Measurements from ENCODE around the gene OSBPL2. TPM values are rescaled to one million over a fixed set of nuclear protein-coding genes. Genes with fewer than 3 reads are reported as not detected.

Gene OSBPL2
- total RNA-seq, 2 experiments from 2014 or later, result 30.2 to 30.9 TPM

DNA sequence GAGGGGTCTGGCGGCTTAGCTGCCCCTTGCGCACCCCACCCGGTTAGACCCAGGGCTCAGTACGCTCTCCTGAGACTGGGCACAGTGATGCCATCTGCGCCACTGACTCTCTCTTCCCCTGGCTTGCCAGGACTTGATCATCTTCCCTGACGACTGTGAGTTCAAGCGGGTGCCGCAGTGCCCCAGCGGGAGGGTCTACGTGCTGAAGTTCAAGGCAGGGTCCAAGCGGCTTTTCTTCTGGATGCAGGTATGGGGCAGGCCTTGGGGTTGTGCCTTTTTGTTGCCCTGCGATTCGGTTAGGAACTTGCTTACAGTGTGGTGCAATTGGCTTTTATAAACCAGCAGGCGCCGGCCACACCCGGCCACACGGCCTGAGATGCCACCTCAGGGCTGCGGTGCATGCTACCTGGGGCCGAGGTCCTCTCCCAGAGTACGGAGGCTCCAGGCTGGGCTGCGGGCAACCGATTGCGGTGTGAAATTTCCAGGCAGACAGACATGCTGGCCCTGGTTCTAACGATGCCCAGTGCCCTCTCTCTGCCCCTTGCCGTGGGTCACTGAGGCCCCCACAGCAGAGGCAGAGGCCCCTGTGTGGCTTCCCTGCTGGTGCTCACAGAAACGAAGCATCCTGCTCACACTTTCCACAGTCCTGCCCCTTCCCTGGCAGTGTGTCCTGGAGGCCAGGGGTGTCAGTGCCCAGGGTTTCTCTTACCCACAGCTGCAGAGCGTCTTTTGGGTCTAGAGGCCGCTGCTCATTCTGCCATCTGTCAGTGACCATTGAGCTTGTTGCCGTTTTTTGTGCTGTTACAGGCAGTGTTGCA, 66.2 kb downstream of the OSBPL2 start:
- ChIA-PET POLR2A (no interaction called here), CTCF (interaction anchor here (0.8 to 1.5 kb wide), 2 partner anchors 78 to 82 kb away, joined by 3 to 7 read pairs; partner anchors contain the start of gene RPS21)
- peaks cover 25% of the 10 kb centered on the region for H3K4me1 Mint-ChIP-seq
- DNase-seq, result no peak
- no peaks in the 10 kb centered on the region for H3K27me3 Mint-ChIP-seq
- H3K9me3 Mint-ChIP-seq, result no peaks in the 10 kb centered on the region
- peak overlapping the region; percentile 88 for H3K4me3 Mint-ChIP-seq
- peak overlapping the region; percentile 89 for H3K27ac Mint-ChIP-seq
- H3K36me3 Mint-ChIP-seq (ENCODE audit: low read depth), result peaks cover 26% of the 10 kb centered on the region

DNA sequence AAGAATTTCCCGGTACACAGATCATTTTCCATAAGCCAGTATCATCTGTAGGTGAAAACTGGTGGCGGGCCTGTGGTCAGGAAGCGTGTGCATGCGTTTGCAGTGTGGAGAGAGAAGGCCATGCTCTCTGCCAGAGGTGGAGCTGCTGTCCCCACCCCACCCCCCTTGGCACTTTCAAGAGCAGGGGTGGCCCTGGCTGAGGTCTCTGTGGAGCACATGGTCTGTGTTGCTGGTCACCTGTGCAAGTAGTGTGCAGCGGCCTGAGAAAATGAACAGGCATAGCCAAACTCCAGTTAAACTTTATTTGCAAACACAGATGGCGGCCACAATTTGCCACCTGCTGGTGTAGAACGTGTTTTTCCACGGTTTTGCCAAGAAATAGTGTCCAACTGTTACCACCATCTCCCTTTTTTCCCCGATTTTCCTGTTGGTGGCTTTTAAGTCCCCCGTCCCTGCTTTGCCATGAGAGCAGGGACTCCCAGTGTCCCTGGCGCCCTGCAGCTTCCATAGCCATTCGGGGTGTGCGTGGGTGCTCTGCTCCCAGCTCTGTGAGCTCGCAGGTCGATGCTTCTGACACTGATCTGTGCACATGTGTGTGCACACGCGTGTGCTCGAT, 66.9 kb downstream of the OSBPL2 start:
- H3K4me3 Mint-ChIP-seq, result peak overlapping the region; percentile 88
- DNase-seq, result no peak
- H3K27me3 Mint-ChIP-seq, result no peaks in the 10 kb centered on the region
- no peaks in the 10 kb centered on the region for H3K9me3 Mint-ChIP-seq
- ChIA-PET POLR2A (no interaction called here), CTCF (interaction anchor here (0.7 to 0.8 kb wide), 2 partner anchors 82 to 162 kb away, joined by 3 read pairs; partner anchors contain the start of genes PSMA7, RPS21 and SS18L1)
- peak overlapping the region; percentile 46 for H3K27ac Mint-ChIP-seq
- peaks cover 26% of the 10 kb centered on the region for H3K36me3 Mint-ChIP-seq (ENCODE audit: low read depth)
- peaks cover 25% of the 10 kb centered on the region for H3K4me1 Mint-ChIP-seq

DNA sequence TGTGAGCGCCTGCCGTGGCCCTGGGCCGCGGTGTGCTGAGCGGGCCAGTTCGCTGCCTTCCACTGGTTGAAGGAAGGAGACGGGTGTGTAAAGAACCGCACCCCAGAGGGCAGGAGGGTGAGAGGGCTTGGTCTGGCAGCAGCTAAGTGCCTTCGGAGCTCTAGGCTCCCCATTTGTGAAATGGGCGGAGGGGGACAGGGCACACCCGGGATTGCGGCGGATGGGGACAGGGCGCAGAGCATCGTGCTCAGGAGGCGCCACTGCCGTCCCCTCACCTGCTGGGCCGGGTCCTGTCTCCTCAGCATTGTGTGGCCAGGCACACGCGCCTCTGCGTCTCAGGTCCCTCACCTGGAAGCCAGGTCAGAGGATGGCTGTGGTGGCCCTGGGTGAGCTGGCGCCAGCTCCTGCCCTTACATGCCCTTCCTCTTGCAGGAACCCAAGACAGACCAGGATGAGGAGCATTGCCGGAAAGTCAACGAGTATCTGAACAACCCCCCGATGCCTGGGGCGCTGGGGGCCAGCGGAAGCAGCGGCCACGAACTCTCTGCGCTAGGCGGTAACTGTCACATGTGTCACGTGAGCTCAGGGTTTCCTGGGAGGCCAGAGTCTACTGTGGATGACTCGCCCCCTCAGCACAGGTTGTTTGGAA, 67.6 kb downstream of the OSBPL2 start:
- POLR2A ChIA-PET, result no interaction called here
- no peaks in the 10 kb centered on the region for H3K9me3 Mint-ChIP-seq
- no peak for DNase-seq
- H3K27ac Mint-ChIP-seq, result no peak overlapping the region
- H3K4me3 Mint-ChIP-seq, result peak overlapping the region; percentile 47
- no peaks in the 10 kb centered on the region for H3K27me3 Mint-ChIP-seq
- H3K36me3 Mint-ChIP-seq (ENCODE audit: low read depth), result peaks cover 26% of the 10 kb centered on the region
- CTCF ChIA-PET, result interaction anchor here (0.7 to 1.3 kb wide), 2 partner anchors 77 to 163 kb away, joined by 3 to 5 read pairs; partner anchors contain the start of genes PSMA7 and SS18L1
- H3K4me1 Mint-ChIP-seq, result peaks cover 25% of the 10 kb centered on the region

DNA sequence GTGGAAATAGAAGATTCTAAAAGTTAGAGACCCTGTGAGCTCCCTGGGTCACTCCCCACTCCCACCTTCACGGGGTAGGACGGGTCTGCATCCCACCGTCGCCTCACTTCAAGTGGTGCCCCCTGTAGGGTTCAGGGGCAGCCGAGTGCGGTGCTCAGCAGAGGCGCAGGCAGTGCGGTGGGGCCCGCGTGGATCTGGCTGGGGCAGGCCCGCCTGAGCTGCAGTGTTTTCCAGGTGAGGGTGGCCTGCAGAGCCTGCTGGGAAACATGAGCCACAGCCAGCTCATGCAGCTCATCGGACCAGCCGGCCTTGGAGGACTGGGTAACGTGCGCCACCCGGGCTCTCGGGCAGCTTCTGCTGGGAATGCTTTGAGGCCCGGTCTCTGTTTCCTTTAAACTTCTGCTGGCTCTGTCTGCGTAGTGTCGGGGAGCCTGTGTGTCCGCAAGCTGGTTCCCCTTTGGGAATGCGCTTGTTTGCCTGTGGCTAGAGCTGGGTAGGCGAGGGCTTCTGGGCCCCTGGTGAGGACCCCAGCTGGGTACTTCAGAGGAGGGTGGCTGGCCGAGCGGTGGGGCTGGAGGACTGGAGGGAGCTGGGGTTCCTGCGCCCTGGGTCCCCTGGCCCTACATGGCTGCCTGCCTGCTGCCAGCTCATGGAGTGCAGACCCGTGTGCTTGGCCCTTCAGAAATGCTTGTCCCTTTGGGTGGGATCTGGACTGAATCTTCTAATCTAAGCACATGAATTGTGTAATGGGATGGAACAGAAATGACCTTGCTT, 68.3 kb downstream of the OSBPL2 start:
- Mint-ChIP-seq H3K27ac (no peak overlapping the region), H3K4me3 (no peak overlapping the region), H3K36me3 (ENCODE audit: low read depth) (peaks cover 26% of the 10 kb centered on the region), H3K4me1 (peaks cover 21% of the 10 kb centered on the region), H3K9me3 (no peaks in the 10 kb centered on the region), H3K27me3 (no peaks in the 10 kb centered on the region)
- ChIA-PET CTCF (interaction anchor here (1.3 kb wide), 1 partner anchor 76 kb away, joined by 5 read pairs; no protein-coding TSS in a partner anchor), POLR2A (no interaction called here)
- no peak for DNase-seq

DNA sequence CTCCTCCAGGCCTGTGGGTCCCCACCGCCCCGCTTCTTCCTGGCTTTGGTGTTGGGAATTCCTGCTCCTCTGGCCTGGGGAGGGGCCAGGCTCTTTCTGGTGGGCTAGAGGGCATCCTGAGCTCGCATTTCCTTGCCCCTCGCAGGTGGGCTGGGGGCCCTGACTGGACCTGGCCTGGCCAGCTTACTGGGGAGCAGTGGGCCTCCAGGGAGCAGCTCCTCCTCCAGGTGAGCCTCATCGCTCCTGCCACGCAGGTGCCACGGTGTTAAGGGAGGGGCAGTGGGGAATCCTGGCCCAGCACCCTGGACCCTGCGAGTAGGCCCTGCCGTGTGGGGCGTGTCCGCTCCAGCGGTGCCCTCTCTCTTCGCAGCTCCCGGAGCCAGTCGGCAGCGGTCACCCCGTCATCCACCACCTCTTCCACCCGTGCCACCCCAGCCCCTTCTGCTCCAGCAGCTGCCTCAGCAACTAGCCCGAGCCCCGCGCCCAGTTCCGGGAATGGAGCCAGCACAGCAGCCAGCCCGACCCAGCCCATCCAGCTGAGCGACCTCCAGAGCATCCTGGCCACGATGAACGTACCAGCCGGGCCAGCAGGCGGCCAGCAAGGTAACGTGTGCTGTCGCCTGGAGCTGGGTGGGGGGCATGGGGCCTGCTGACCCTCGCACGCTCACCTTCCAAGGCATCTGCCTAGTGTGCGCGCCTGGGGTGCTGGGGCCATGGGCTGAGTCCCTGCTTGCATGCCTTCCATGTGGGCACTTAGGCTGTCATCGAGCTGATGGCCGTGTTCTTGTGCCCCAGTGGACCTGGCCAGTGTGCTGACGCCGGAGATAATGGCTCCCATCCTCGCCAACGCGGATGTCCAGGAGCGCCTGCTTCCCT, 69.1 kb downstream of the OSBPL2 start:
- ChIA-PET CTCF (no interaction called here), POLR2A (no interaction called here)
- H3K36me3 Mint-ChIP-seq (ENCODE audit: low read depth), result peaks cover 26% of the 10 kb centered on the region
- DNase-seq, result no peak
- H3K27me3 Mint-ChIP-seq, result no peaks in the 10 kb centered on the region
- peaks cover 17% of the 10 kb centered on the region for H3K4me1 Mint-ChIP-seq
- no peak overlapping the region for H3K27ac Mint-ChIP-seq
- H3K4me3 Mint-ChIP-seq, result no peak overlapping the region
- no peaks in the 10 kb centered on the region for H3K9me3 Mint-ChIP-seq

DNA sequence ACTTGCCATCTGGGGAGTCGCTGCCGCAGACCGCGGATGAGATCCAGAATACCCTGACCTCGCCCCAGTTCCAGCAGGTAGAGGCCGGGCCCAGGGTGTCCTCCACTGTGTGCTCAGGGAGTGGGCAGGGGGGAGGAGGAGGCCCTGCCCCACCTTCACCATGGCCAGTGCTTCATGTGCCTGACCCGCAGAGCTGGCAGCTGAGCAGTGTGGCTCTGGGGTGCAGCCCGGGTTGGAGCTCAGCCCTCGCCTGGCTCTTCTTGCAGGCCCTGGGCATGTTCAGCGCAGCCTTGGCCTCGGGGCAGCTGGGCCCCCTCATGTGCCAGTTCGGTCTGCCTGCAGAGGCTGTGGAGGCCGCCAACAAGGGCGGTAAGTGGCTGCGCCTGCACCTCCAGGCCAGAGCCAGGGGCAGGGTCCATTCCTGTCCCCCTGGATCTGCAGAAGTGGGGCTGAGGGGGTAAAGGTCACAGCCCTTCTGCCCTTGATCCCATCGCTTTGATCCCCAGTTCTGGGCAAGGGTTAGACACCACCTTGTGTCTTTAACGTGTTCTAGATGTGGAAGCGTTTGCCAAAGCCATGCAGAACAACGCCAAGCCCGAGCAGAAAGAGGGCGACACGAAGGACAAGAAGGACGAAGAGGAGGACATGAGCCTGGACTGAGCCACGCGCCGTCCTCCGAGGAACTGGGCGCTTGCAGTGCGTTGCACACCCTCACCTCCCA, 69.9 kb downstream of the OSBPL2 start:
- ChIA-PET CTCF (no interaction called here), POLR2A (no interaction called here)
- Mint-ChIP-seq H3K36me3 (ENCODE audit: low read depth) (peaks cover 26% of the 10 kb centered on the region), H3K9me3 (no peaks in the 10 kb centered on the region), H3K27ac (no peak overlapping the region), H3K4me3 (no peak overlapping the region), H3K27me3 (no peaks in the 10 kb centered on the region), H3K4me1 (peaks cover 17% of the 10 kb centered on the region)
- no peak for DNase-seq

DNA sequence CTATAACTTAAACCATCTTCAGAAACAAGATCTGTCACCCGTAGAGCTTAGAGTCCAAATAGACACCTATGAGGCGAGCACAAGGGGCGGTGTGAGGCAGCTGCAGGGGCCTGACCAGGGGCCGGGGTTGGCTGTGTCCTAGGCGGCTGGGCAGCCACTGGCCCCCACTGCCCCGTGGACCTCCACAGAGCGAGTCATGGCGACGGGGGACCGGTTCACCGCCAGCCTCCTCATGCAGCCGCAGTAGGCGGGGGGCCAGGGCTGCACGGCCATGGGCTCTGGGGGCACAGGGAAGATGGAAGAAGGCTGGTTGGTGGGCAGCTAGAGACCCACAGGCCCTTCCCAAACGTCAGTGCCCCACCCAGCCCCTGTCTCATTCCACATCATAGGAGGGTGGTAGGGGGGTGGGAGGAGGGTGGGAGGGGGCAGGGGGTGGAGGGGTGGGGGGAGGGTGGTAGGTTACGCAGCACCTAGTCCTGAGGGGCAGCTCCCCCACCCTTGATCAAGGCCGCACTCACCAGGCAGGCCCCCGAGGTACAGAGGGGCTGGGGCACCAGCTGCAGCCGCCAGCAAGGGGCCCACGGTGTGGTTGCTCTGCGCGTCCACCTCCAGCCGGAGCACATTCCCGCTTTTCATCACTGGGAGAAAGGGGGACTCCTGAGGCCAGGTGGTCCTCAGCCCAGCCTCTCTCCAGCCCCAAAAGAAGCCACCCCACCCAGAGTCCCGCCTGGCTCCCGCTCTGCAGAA, 71.0 kb downstream of the OSBPL2 start:
- ChIA-PET CTCF (no interaction called here), POLR2A (no interaction called here)
- no peak for DNase-seq
- Mint-ChIP-seq H3K4me3 (no peak overlapping the region), H3K27ac (no peak overlapping the region), H3K36me3 (ENCODE audit: low read depth) (peaks cover 16% of the 10 kb centered on the region), H3K27me3 (no peaks in the 10 kb centered on the region), H3K9me3 (no peaks in the 10 kb centered on the region), H3K4me1 (peaks cover 11% of the 10 kb centered on the region)

DNA sequence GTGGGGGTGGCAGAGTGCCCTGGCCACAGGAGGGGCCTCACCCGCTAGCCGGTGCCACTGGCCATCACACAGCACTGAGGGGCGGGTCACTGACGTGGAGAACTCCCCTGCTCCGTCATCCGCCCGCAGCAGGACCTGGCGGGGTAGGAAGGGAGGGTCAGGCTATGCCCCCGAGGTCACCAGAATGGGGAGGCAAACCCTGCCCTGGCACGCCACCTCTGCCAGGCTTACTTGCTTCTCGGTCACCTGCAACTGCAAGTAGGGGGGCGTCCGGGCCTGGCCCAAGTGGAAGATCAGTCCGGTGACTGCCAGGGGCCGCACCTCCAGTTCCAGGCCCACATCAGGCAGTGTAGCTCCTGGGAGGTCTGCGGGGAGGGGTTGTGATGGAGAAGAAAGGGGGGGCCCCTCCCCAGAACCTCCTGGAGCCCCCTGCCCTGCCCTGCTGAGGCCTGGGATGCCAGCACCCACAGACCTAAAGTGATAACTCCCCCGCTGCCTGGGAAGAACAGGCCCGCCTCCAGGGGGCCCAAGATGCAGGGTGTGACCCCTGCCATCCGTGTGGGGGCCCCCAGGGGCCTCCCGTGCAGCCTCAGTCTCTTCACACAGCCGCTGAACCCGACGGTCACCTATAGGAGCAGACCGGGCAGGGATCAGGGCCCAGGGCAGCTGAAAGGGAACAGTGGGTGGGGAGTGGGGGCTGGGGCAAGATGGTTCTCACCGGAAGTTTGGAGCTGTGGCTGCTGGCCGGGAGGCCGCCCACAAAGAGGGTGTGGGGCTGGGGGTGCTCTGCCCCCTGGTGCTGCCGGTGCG, 71.8 kb downstream of the OSBPL2 start:
- no peak overlapping the region for H3K27ac Mint-ChIP-seq
- H3K9me3 Mint-ChIP-seq, result no peaks in the 10 kb centered on the region
- CTCF ChIA-PET, result no interaction called here
- no peak for DNase-seq
- no peaks in the 10 kb centered on the region for H3K27me3 Mint-ChIP-seq
- POLR2A ChIA-PET, result no interaction called here
- no peak overlapping the region for H3K4me3 Mint-ChIP-seq
- peaks cover 15% of the 10 kb centered on the region for H3K36me3 Mint-ChIP-seq (ENCODE audit: low read depth)
- H3K4me1 Mint-ChIP-seq, result peaks cover 5% of the 10 kb centered on the region

DNA sequence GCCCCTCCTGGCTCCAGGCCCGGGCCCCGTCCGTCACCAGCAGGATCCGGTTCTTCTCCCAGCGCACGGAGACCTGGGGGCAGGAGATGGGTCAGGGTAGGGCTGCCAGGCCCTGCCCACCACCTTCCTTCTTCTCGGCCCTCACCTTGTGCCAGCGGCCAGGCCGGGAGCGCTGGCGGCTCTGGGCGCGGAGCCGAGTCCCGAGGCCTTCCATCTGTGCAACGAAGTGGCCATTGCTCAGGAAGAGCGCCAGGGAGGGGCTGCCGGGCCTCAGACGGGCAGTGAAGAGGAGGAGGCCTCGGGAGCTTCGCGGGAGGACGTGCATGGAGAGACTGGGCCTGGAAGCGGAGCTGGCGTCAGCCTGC, 72.4 kb downstream of the OSBPL2 start:
- no peak for DNase-seq
- no peaks in the 10 kb centered on the region for H3K4me1 Mint-ChIP-seq
- CTCF ChIA-PET, result no interaction called here

DNA sequence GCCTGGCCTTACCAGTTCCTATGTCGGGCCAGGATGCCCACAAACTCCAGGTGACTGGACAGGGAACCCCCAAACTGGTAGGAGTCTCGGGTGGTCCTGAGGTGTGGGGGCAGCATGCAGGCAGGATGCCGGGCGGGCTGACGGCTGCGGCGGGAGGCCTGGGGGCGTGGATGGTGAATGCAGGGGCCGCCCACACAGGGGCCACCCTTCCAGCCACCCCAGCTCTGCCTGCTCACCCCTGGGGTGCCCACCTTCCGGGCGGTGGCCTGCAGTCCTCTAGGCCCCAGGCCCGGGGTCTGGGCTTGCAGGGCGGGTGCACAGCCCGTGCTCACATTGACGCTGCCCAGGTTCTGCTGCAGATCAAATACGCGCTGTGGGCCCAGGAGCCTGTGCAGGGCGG, 72.8 kb downstream of the OSBPL2 start:
- Mint-ChIP-seq H3K4me3 (no peak overlapping the region), H3K9me3 (no peaks in the 10 kb centered on the region), H3K4me1 (no peaks in the 10 kb centered on the region), H3K27ac (no peak overlapping the region), H3K27me3 (no peaks in the 10 kb centered on the region), H3K36me3 (ENCODE audit: low read depth) (peaks cover 9% of the 10 kb centered on the region)
- ChIA-PET CTCF (no interaction called here), POLR2A (no interaction called here)
- DNase-seq, result no peak

More for the DNA sequence above, 72.4 kb downstream of the OSBPL2 start:
- Mint-ChIP-seq H3K4me3 (no peak overlapping the region), H3K27ac (no peak overlapping the region), H3K9me3 (no peaks in the 10 kb centered on the region), H3K36me3 (ENCODE audit: low read depth) (peaks cover 12% of the 10 kb centered on the region), H3K27me3 (no peaks in the 10 kb centered on the region)
- POLR2A ChIA-PET, result no interaction called here
